T-helper 17 cell (primary cell): ENCODE data around the gene SLC13A1. TPM values are rescaled to one million over a fixed set of nuclear protein-coding genes. Genes with fewer than 3 reads are reported as not detected.
"Not testable (repeated sequence)": the region's sequence is repeated elsewhere in the genome, so short reads cannot be mapped to it uniquely, and the experiment has no call there.

ENCODE experiments used
- ATAC-seq: fragments of 150-1000 bp; cut with Tn5 transposase; 2 replicates; pipeline ENCODE4 v1.10.0; 2021; ENCODE audit warnings: mild to moderate bottlenecking, moderate library complexity
- DNase-seq, 3 donors: peaks; one replicate each; pipeline versions ENCODE4 v3.0.0 to v3.0.0-alpha.2; 2020 to 2021
- H3K9me3 ChIP-seq: one replicate; pipeline ENCODE4 v1.7.0; 2013; ENCODE audit warnings: low read length, mild to moderate bottlenecking; ENCODE audit not compliant: control insufficient read depth, poor library complexity, severe bottlenecking
- H3K27ac Mint-ChIP-seq: one replicate; pipeline ENCODE4 v1.8.0; 2022; ENCODE audit warnings: mild to moderate bottlenecking, moderate library complexity, mixed read lengths
- H3K27me3 Mint-ChIP-seq: one replicate; pipeline ENCODE4 v1.8.0; 2022; ENCODE audit warnings: mixed read lengths
- H3K36me3 Mint-ChIP-seq: one replicate; pipeline ENCODE4 v1.8.0; 2022; ENCODE audit warnings: low read depth, mixed read lengths
- H3K4me1 Mint-ChIP-seq: one replicate; pipeline ENCODE4 v1.8.0; 2022; ENCODE audit warnings: mild to moderate bottlenecking, mixed read lengths
- H3K4me3 Mint-ChIP-seq: one replicate; pipeline ENCODE4 v1.8.0; 2022; ENCODE audit warnings: mild to moderate bottlenecking, moderate library complexity, mixed read lengths
- total RNA-seq, 4 donors: library from RNA in 2 of 4; stranded (reverse) in 2 of 4; gene quantifications; one replicate each; pipeline ENCODE4 v1.2.3 and lab custom pipeline; 2022 to 2026

Gene SLC13A1
- total RNA-seq, 2 donors from 2014 or later, result not detected

GRCh38 chr7:123086910-123087309 is 112.9 kb downstream of the SLC13A1 start:
- H3K27me3 Mint-ChIP-seq, H3K36me3 Mint-ChIP-seq, H3K27ac Mint-ChIP-seq, H3K4me3 Mint-ChIP-seq, DNase-seq, ATAC-seq, H3K9me3 ChIP-seq, H3K4me1 Mint-ChIP-seq: not testable (repeated sequence)

GRCh38 chr7:123084861-123085260 is 114.9 kb downstream of the SLC13A1 start:
- not testable (repeated sequence) for H3K27me3 Mint-ChIP-seq, ATAC-seq, H3K27ac Mint-ChIP-seq, H3K36me3 Mint-ChIP-seq, H3K9me3 ChIP-seq, H3K4me1 Mint-ChIP-seq, DNase-seq, H3K4me3 Mint-ChIP-seq

GRCh38 chr7:123079021-123079420 is 120.7 kb downstream of the SLC13A1 start:
- Mint-ChIP-seq H3K27me3 (no peaks in the 10 kb centered on the region), H3K4me3 (no peak overlapping the region), H3K4me1 (no peaks in the 10 kb centered on the region), H3K36me3 (no peaks in the 10 kb centered on the region), H3K27ac (no peak overlapping the region)
- DNase-seq, result no peak
- no peak for ATAC-seq
- no peaks in the 10 kb centered on the region for H3K9me3 ChIP-seq

- no peaks in the 10 kb centered on the region for H3K9me3 ChIP-seq
- no peak overlapping the region for H3K27ac Mint-ChIP-seq
- DNase-seq (no peak), ATAC-seq (no peak)
- no peak overlapping the region for H3K4me3 Mint-ChIP-seq
- no peaks in the 10 kb centered on the region for H3K27me3 Mint-ChIP-seq
- no peaks in the 10 kb centered on the region for H3K36me3 Mint-ChIP-seq
- H3K4me1 Mint-ChIP-seq, result no peaks in the 10 kb centered on the region
Measured at GRCh38 chr7:123075838-123076467, 123.8 kb downstream of the SLC13A1 start.

- no peaks in the 10 kb centered on the region for H3K9me3 ChIP-seq
- H3K36me3 Mint-ChIP-seq, result no peaks in the 10 kb centered on the region
- no peaks in the 10 kb centered on the region for H3K4me1 Mint-ChIP-seq
- no peaks in the 10 kb centered on the region for H3K27me3 Mint-ChIP-seq
- no peak overlapping the region for H3K4me3 Mint-ChIP-seq
- ATAC-seq (no peak), DNase-seq (no peak)
- no peak overlapping the region for H3K27ac Mint-ChIP-seq
Measured at GRCh38 chr7:123070702-123071286, 129.0 kb downstream of the SLC13A1 start.

GRCh38 chr7:123067814-123068213 is 132.0 kb downstream of the SLC13A1 start:
- no peaks in the 10 kb centered on the region for H3K27me3 Mint-ChIP-seq
- H3K4me3 Mint-ChIP-seq, result no peak overlapping the region
- H3K27ac Mint-ChIP-seq, result no peak overlapping the region
- H3K4me1 Mint-ChIP-seq, result no peaks in the 10 kb centered on the region
- no peaks in the 10 kb centered on the region for H3K36me3 Mint-ChIP-seq
- no peaks in the 10 kb centered on the region for H3K9me3 ChIP-seq
- no peak for DNase-seq
- no peak for ATAC-seq

Other genes starting within 250 kb of the SLC13A1 start
- gene TAS2R16, start 204.3 kb downstream of the SLC13A1 start, total RNA-seq, result not detected